WTC11 (cell line): Measurements from ENCODE around the gene FBXL2. TPM values are rescaled to one million over a fixed set of nuclear protein-coding genes. Genes with fewer than 3 reads are reported as not detected.
A peak's percentile ranks its signal among the peaks of the same experiment; 100 is the strongest.

Source experiments
- ATAC-seq: fragments of 200-7000 bp; cut with Tn5 transposase; 2 replicates; pipeline ENCODE4 v1.10.0; 2021; ENCODE audit warnings: mild to moderate bottlenecking, moderate library complexity
- CTCF ChIA-PET: fragments of 300-600 bp; sonication (Branson Sonifier 250); formaldehyde crosslinking; loops from one replicate; lab custom pipeline; 2021; ENCODE audit warnings: antibody characterized with exemption; lab: Charles Lee
- POLR2A ChIA-PET: fragments of 350-600 bp; sonication (Branson Sonifier 250); formaldehyde crosslinking; loops from one replicate; lab custom pipeline; 2021; ENCODE audit warnings: antibody characterized with exemption; lab: Charles Lee
- DNase-seq: peaks from one replicate; pipeline ENCODE4 v3.0.0; 2021; ENCODE audit warnings: low spot score
- H3K27ac Mint-ChIP-seq: 2 replicates; pipeline ENCODE4 v1.8.0; 2021; ENCODE audit warnings: mixed read lengths
- H3K27me3 Mint-ChIP-seq: 2 replicates; pipeline ENCODE4 v1.8.0; 2021; ENCODE audit warnings: low read depth, mild to moderate bottlenecking, moderate library complexity, mixed read lengths
- H3K36me3 Mint-ChIP-seq: 2 replicates; pipeline ENCODE4 v1.8.0; 2021; ENCODE audit warnings: mixed read lengths
- H3K4me1 Mint-ChIP-seq: 2 replicates; pipeline ENCODE4 v1.8.0; 2022; ENCODE audit warnings: mixed read lengths
- H3K4me3 Mint-ChIP-seq: 2 replicates; pipeline ENCODE4 v1.8.0; 2021; ENCODE audit warnings: mild to moderate bottlenecking, moderate library complexity, mixed read lengths
- H3K9me3 Mint-ChIP-seq: 2 replicates; pipeline ENCODE4 v1.8.0; 2021; ENCODE audit warnings: mixed read lengths
- CTCF ChIP-seq: fragments of 200-600 bp; IDR thresholded peaks from 2 replicates; pipeline ENCODE4 v1.8.0; 2022; ENCODE audit warnings: antibody characterized with exemption
- E2F5 ChIP-seq: sonication (generic); formaldehyde crosslinking; IDR thresholded peaks from 2 replicates; pipeline ENCODE4 v1.8.1; 2022; ENCODE audit warnings: mild to moderate bottlenecking, moderate library complexity, missing genetic modification reagents
- ETV6 ChIP-seq: sonication (generic); formaldehyde crosslinking; IDR thresholded peaks from 2 replicates; pipeline ENCODE4 v1.8.1; 2022; ENCODE audit warnings: mild to moderate bottlenecking, missing genetic modification reagents
- HMGA2 ChIP-seq: fragments of 250-450 bp; sonication (Bioruptor Pico); IDR thresholded peaks from 2 replicates; pipeline ENCODE4 v1.4.0; 2021; ENCODE audit warnings: mild to moderate bottlenecking, moderate library complexity
- NFATC4 ChIP-seq: fragments of 250-450 bp; sonication (Bioruptor Pico); IDR thresholded peaks from 2 replicates; pipeline ENCODE4 v1.9.0; 2021; ENCODE audit warnings: mild to moderate bottlenecking
- NFE2L1 ChIP-seq: sonication (generic); formaldehyde crosslinking; IDR thresholded peaks from 2 replicates; pipeline ENCODE4 v1.8.1; 2023; ENCODE audit warnings: missing genetic modification reagents
- NR2C2 ChIP-seq: sonication (generic); formaldehyde crosslinking; IDR thresholded peaks from 2 replicates; pipeline ENCODE4 v1.8.0; 2022; ENCODE audit warnings: mild to moderate bottlenecking, missing genetic modification reagents
- PRDM15 ChIP-seq: sonication (generic); formaldehyde crosslinking; IDR thresholded peaks from 2 replicates; pipeline ENCODE4 v1.8.0; 2022; ENCODE audit warnings: missing genetic modification reagents
- PREB ChIP-seq: sonication (generic); formaldehyde crosslinking; IDR thresholded peaks from 2 replicates; pipeline ENCODE4 v1.8.1; 2022; ENCODE audit warnings: mild to moderate bottlenecking, missing genetic modification reagents, moderate library complexity, borderline replicate concordance
- SMAD3 ChIP-seq: sonication (generic); formaldehyde crosslinking; IDR thresholded peaks from 2 replicates; pipeline ENCODE4 v1.8.0; 2022; ENCODE audit warnings: missing genetic modification reagents, mild to moderate bottlenecking, borderline replicate concordance
- SP1 ChIP-seq: sonication (generic); formaldehyde crosslinking; conservative IDR thresholded peaks from 2 replicates; pipeline ENCODE4 v1.8.1; 2022; ENCODE audit warnings: missing genetic modification reagents
- ZNF121 ChIP-seq: sonication (generic); formaldehyde crosslinking; IDR thresholded peaks from 2 replicates; pipeline ENCODE4 v1.8.0; 2023; ENCODE audit warnings: missing genetic modification reagents
- ZNF396 ChIP-seq: fragments of 250-450 bp; sonication (Bioruptor Pico); IDR thresholded peaks from 2 replicates; pipeline ENCODE4 v1.8.0; 2021; ENCODE audit warnings: mild to moderate bottlenecking, moderate library complexity, borderline replicate concordance
- ZNF512 ChIP-seq: sonication (generic); formaldehyde crosslinking; IDR thresholded peaks from 2 replicates; pipeline ENCODE4 v1.8.1; 2022; ENCODE audit warnings: missing genetic modification reagents, borderline replicate concordance
- total RNA-seq: library from RNA; stranded (reverse); gene quantifications from 3 replicates; pipeline ENCODE4 v1.2.3, GENCODE V29; 2021

Gene FBXL2
- total RNA-seq, 1 experiment from 2014 or later = 2.9 TPM

- peaks cover 6% of the 10 kb centered on the region for H3K36me3 Mint-ChIP-seq
- H3K4me1 Mint-ChIP-seq = peaks cover 23% of the 10 kb centered on the region
- CTCF ChIA-PET = interaction anchor here (1.3 kb wide), 1 partner anchor 58 kb away, joined by 3 read pairs; no protein-coding TSS in a partner anchor
- POLR2A ChIA-PET = no interaction called here
- DNase-seq (no peak), ATAC-seq (no peak)
- H3K27me3 Mint-ChIP-seq = no peaks in the 10 kb centered on the region
- no peak for TF ChIP-seq SMAD3 (CRISPR knock-in tag)
- TF ChIP-seq ZNF512 (CRISPR knock-in tag) = 0 out of 2 replicates have a peak, but pooled peaks have one; percentile 85
- H3K27ac Mint-ChIP-seq = peak overlapping the region; percentile 42
- H3K4me3 Mint-ChIP-seq = no peak overlapping the region
- H3K9me3 Mint-ChIP-seq = peaks cover 7% of the 10 kb centered on the region
Observed at GRCh38 chr3:33314993-33315392, 37.8 kb downstream of the FBXL2 start.

GRCh38 chr3:33315826-33316225 is 38.6 kb downstream of the FBXL2 start:
- Mint-ChIP-seq H3K36me3 (peaks cover 6% of the 10 kb centered on the region), H3K27ac (no peak overlapping the region), H3K4me1 (peaks cover 23% of the 10 kb centered on the region), H3K9me3 (peaks cover 7% of the 10 kb centered on the region), H3K27me3 (no peaks in the 10 kb centered on the region), H3K4me3 (no peak overlapping the region)
- TF ChIP-seq ZNF121 (peak; percentile 94), HMGA2 (CRISPR knock-in tag) (no peak)
- POLR2A ChIA-PET = no interaction called here
- ATAC-seq = no peak; the same call in 1 of the 2 replicates
- DNase-seq = no peak
- CTCF ChIA-PET = no interaction called here

- Mint-ChIP-seq H3K36me3 (no peaks in the 10 kb centered on the region), H3K9me3 (peaks cover 10% of the 10 kb centered on the region), H3K4me3 (no peak overlapping the region), H3K27me3 (no peaks in the 10 kb centered on the region), H3K27ac (no peak overlapping the region), H3K4me1 (peaks cover 23% of the 10 kb centered on the region)
- POLR2A ChIA-PET = no interaction called here
- TF ChIP-seq CTCF (no peak), PRDM15 (CRISPR knock-in tag) (no peak), NFE2L1 (CRISPR knock-in tag) (no peak), SMAD3 (CRISPR knock-in tag) (no peak), E2F5 (CRISPR knock-in tag) (no peak), PREB (CRISPR knock-in tag) (no peak), ZNF512 (CRISPR knock-in tag) (no peak), ZNF396 (CRISPR knock-in tag) (no peak), NFATC4 (CRISPR knock-in tag) (no peak), ETV6 (CRISPR knock-in tag) (no peak), SP1 (CRISPR knock-in tag) (no peak), NR2C2 (no peak)
- ATAC-seq = no peak
- CTCF ChIA-PET = interaction anchor here (0.6 to 2.1 kb wide), 7 partner anchors 39 to 279 kb away, joined by 3 to 22 read pairs (median 4); no protein-coding TSS in a partner anchor
- DNase-seq = no peak
Observed at GRCh38 chr3:33317963-33318709, 40.9 kb downstream of the FBXL2 start.
